Heart left ventricle (tissue), 13 donors: ENCODE measurements around the gene TAS1R3.

Source experiments
- POLR2A ChIP-seq, 2 donors: fragments of 450-650 bp; IDR thresholded peaks; one replicate each; pipeline ENCODE4 v1.6.1; 2017; ENCODE audit warnings: antibody characterized with exemption in 2 of 2, mild to moderate bottlenecking in 2 of 2, moderate library complexity in 2 of 2
- TF ChIP-seq, protein P1 (sequence below), 12 donors: fragments of 200-600 bp; sonication (generic) in 4 of 12; IDR thresholded peaks; one replicate each; pipeline versions ENCODE4 v1.5.0 to v1.8.0; 2018 to 2022; ENCODE audit warnings: antibody characterized with exemption in 12 of 12, mild to moderate bottlenecking in 5 of 12
- donor health status: ischemic (EF 13 %, LVEDD 7.1; RV severe dilation, severe dysfunction).
- donor health status: DM: no; HTN: yes; CAD: no.
- donor health status: DM: no; HTN: no; CAD: no.
- donor health status: ischemic (EF 25% LVEDD 6.9; RV normal size, moderate dysfunction).
- donor health status: ischemic (EF 25% LVEDD 5.7; RV mildly dilated, moderate dysfunction).
- donor health status: ischemic (EF 35%, LVEDD 5.7; RV mildly dilated, moderate dysfunction).
- donor health status: nonischemic (EF 11% LVEDD 7.7; RV severe dilation, severe dysfunction).
- donor health status: DM: yes; HTN: yes; CAD: no.
- donor health status: PGD.
- donor health status: ischemic (EF 29% LVEDD 5.4; RV normal size, mild dysfunction).
- donor health status: nonischemic (EF 23%, LVEDD 6.1; RV moderate dilation, normal function).

DNA sequence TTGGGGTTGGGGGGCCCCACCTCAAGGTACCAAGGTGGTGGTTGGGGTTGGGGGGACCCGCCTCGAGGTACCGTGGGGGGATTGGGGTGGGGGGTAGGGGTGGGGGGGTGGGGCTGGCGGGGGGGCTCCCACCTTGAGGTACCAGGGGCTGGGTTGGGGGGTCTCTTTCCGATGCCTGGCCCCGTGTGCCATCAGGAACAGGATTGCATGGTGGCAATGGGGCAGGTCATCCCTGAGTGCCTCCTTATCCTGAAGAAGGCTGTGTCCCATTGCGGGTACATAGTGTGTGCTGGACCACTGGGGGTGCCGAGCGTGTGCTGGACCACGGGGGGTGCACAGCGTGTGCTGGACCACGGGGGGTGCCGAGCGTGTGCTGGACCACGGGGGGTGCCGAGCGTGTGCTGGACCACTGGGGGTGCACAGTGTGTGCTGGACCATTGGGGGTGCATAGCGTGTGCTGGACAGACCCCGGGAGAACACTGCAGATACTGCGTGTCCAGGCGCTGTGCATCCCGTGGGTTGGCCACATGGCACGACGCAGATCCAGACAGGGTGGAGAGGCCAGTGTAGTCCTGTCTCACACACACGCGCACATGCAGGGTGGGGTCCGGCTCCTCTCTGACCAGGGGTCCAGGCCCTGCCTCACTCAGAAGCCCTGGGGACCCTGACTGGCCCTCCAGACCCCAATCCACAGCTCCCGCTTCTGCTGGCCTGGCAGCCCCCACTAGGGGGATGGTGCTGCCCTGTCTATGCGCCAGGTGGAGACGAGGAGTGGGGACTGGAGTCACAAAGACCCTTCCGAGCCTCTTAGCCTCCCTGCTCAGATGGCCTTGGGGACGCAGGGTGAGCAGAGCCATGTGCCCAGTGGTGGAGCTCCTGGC, 46.6 kb upstream of the TAS1R3 start:
- TF ChIP-seq, protein P1, sequence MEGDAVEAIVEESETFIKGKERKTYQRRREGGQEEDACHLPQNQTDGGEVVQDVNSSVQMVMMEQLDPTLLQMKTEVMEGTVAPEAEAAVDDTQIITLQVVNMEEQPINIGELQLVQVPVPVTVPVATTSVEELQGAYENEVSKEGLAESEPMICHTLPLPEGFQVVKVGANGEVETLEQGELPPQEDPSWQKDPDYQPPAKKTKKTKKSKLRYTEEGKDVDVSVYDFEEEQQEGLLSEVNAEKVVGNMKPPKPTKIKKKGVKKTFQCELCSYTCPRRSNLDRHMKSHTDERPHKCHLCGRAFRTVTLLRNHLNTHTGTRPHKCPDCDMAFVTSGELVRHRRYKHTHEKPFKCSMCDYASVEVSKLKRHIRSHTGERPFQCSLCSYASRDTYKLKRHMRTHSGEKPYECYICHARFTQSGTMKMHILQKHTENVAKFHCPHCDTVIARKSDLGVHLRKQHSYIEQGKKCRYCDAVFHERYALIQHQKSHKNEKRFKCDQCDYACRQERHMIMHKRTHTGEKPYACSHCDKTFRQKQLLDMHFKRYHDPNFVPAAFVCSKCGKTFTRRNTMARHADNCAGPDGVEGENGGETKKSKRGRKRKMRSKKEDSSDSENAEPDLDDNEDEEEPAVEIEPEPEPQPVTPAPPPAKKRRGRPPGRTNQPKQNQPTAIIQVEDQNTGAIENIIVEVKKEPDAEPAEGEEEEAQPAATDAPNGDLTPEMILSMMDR (IDR thresholded peaks at IDR 0.05): no peak
- TF ChIP-seq POLR2A (IDR thresholded peaks at IDR 0.05): no peak
